ENCODE measurements around the gene CLDN10. TPM values are rescaled to one million over a fixed set of nuclear protein-coding genes. Genes with fewer than 3 reads are reported as not detected.

The CLDN10 gene
- total RNA-seq, 1 experiment from 2014 or later: not detected

- TF ChIP-seq CTCF (IDR thresholded peaks at IDR 0.05; ENCODE audit: insufficient read depth in 1 of 2, low read depth in 1 of 2, low read length in 1 of 2, severe bottlenecking in 1 of 2, unreplicated experiment in 1 of 2): no peak
- Histone ChIP-seq H3K36me3 (ENCODE audit: control insufficient read depth, insufficient read depth, low read length) (no peaks in the 10 kb centered on the region), H3K4me1 (no peaks in the 10 kb centered on the region), H3K9me3 (no peaks in the 10 kb centered on the region), H3K4me3 (ENCODE audit: low read depth, low read length) (no peak overlapping the region), H3K27me3 (replicated peaks; ENCODE audit: control insufficient read depth, insufficient read depth, low read length) (no peaks in the 10 kb centered on the region)
- H3K4me1 Mint-ChIP-seq (ENCODE audit: low read depth, unreplicated experiment): no peaks in the 10 kb centered on the region
- peaks cover 8% of the 10 kb centered on the region for H3K27me3 Mint-ChIP-seq (ENCODE audit: insufficient read depth, unreplicated experiment)
- no TSS peak for BruUV-seq (replicated peaks)
- H3K36me3 Mint-ChIP-seq (ENCODE audit: insufficient read depth, unreplicated experiment): no peaks in the 10 kb centered on the region
- no peak for DNase-seq
- H3K9me3 Mint-ChIP-seq (ENCODE audit: unreplicated experiment): no peaks in the 10 kb centered on the region
- intact Hi-C loops (cut with micrococcal nuclease; ENCODE audit: unreplicated experiment): no loop called here
- POLR2A ChIA-PET: no interaction called here
- H3K4me3 Mint-ChIP-seq (ENCODE audit: unreplicated experiment): no peak overlapping the region
- CTCF ChIA-PET: no interaction called here
- no peak overlapping the region for H3K27ac Mint-ChIP-seq (ENCODE audit: unreplicated experiment)
Measured at GRCh38 chr13:95568131-95568530, 15.6 kb downstream of the CLDN10 start.

- Mint-ChIP-seq H3K36me3 (ENCODE audit: insufficient read depth, unreplicated experiment) (no peaks in the 10 kb centered on the region), H3K4me3 (ENCODE audit: unreplicated experiment) (no peak overlapping the region), H3K27me3 (ENCODE audit: insufficient read depth, unreplicated experiment) (peaks cover 8% of the 10 kb centered on the region), H3K27ac (ENCODE audit: unreplicated experiment) (no peak overlapping the region), H3K9me3 (ENCODE audit: unreplicated experiment) (no peaks in the 10 kb centered on the region), H3K4me1 (ENCODE audit: low read depth, unreplicated experiment) (no peaks in the 10 kb centered on the region)
- CTCF ChIA-PET: no interaction called here
- Histone ChIP-seq H3K27me3 (replicated peaks; ENCODE audit: control insufficient read depth, insufficient read depth, low read length) (no peaks in the 10 kb centered on the region), H3K4me1 (no peaks in the 10 kb centered on the region), H3K36me3 (ENCODE audit: control insufficient read depth, insufficient read depth, low read length) (no peaks in the 10 kb centered on the region), H3K4me3 (ENCODE audit: low read depth, low read length) (no peak overlapping the region), H3K9me3 (no peaks in the 10 kb centered on the region)
- TF ChIP-seq CTCF (IDR thresholded peaks at IDR 0.05; ENCODE audit: insufficient read depth in 1 of 2, low read depth in 1 of 2, low read length in 1 of 2, severe bottlenecking in 1 of 2, unreplicated experiment in 1 of 2): no peak
- intact Hi-C loops (cut with micrococcal nuclease; ENCODE audit: unreplicated experiment): no loop called here
- DNase-seq: no peak
- no TSS peak for BruUV-seq (replicated peaks)
- POLR2A ChIA-PET: no interaction called here
Measured at GRCh38 chr13:95570016-95570415, 17.5 kb downstream of the CLDN10 start.

- Histone ChIP-seq H3K9me3 (no peaks in the 10 kb centered on the region), H3K4me3 (ENCODE audit: low read depth, low read length) (no peak overlapping the region), H3K27me3 (replicated peaks; ENCODE audit: control insufficient read depth, insufficient read depth, low read length) (no peaks in the 10 kb centered on the region), H3K4me1 (no peaks in the 10 kb centered on the region), H3K36me3 (ENCODE audit: control insufficient read depth, insufficient read depth, low read length) (no peaks in the 10 kb centered on the region)
- CTCF ChIA-PET: no interaction called here
- H3K4me1 Mint-ChIP-seq (ENCODE audit: low read depth, unreplicated experiment): no peaks in the 10 kb centered on the region
- H3K4me3 Mint-ChIP-seq (ENCODE audit: unreplicated experiment): no peak overlapping the region
- no peak for DNase-seq
- intact Hi-C loops (cut with micrococcal nuclease; ENCODE audit: unreplicated experiment): no loop called here
- H3K27me3 Mint-ChIP-seq (ENCODE audit: insufficient read depth, unreplicated experiment): peaks cover 8% of the 10 kb centered on the region
- H3K27ac Mint-ChIP-seq (ENCODE audit: unreplicated experiment): no peak overlapping the region
- POLR2A ChIA-PET: no interaction called here
- no peak for TF ChIP-seq CTCF (IDR thresholded peaks at IDR 0.05; ENCODE audit: insufficient read depth in 1 of 2, low read depth in 1 of 2, low read length in 1 of 2, severe bottlenecking in 1 of 2, unreplicated experiment in 1 of 2)
- H3K9me3 Mint-ChIP-seq (ENCODE audit: unreplicated experiment): no peaks in the 10 kb centered on the region
- BruUV-seq (replicated peaks): no TSS peak
- no peaks in the 10 kb centered on the region for H3K36me3 Mint-ChIP-seq (ENCODE audit: insufficient read depth, unreplicated experiment)
Measured at GRCh38 chr13:95571941-95572340, 19.4 kb downstream of the CLDN10 start.
